GM12872 (cell line): Measurements from ENCODE around the gene OR4Q3.
"Not testable (repeated sequence)": the region's sequence is repeated elsewhere in the genome, so short reads cannot be mapped to it uniquely, and the experiment has no call there.

Source experiments
- CTCF ChIP-seq: IDR thresholded peaks from 3 replicates; pipeline ENCODE4 v1.5.1; 2011; ENCODE audit warnings: low read depth, mild to moderate bottlenecking, low read length, moderate library complexity; ENCODE audit not compliant: insufficient read depth

Gene OR4Q3

GRCh38 chr14:19743256-19743655 lies at the start of gene OR4Q3:
TSS of gene OR4Q3 (plus strand) at chr14:19743571.
- no peak for TF ChIP-seq CTCF

GRCh38 chr14:19729359-19729758 lies 14.0 kb upstream of the OR4Q3 start:
- no peak for TF ChIP-seq CTCF

GRCh38 chr14:19729763-19730162 lies 13.6 kb upstream of the OR4Q3 start:
- no peak for TF ChIP-seq CTCF

GRCh38 chr14:19754172-19754571 lies 10.8 kb downstream of the OR4Q3 start:
- TF ChIP-seq CTCF, result no peak

GRCh38 chr14:19771895-19772430 lies 28.6 kb downstream of the OR4Q3 start:
- TF ChIP-seq CTCF, result no peak

- TF ChIP-seq CTCF, result not testable (repeated sequence)
Observed at GRCh38 chr14:19773204-19773603, 29.8 kb downstream of the OR4Q3 start, which contains the start of gene OR4M1. TSS of gene OR4M1 (plus strand) at chr14:19773504. CDS start at chr14:19780323, 6,819 bp downstream.

GRCh38 chr14:19775587-19775986 lies 32.2 kb downstream of the OR4Q3 start:
- TF ChIP-seq CTCF, result no peak
